Measurements from ENCODE around the gene RNF126. TPM values are rescaled to one million over a fixed set of nuclear protein-coding genes. Genes with fewer than 3 reads are reported as not detected.

RNF126 gene
- total and polyA plus RNA-seq, 2 donors: 8.6 to 41.8 TPM

DNA sequence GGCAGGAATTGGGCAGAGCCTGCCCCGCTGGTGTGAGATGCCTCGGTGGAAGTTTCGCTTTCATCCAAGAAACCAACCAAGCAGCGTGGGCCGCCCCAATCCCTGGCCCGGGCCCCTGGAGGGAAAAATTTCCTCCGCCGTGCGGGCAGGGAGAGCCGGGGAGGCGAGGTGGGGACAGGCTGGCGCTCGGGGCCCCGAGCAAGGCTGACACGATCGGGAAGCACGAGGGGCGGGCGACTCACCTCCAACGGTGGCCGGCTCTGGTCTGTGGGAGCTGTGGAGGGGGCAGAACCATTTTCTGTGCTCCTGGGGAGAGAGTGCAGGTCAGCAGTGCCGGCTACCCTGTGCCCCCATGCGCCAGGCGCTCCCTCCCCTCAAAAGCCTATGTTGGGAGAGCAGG lies 11.0 kb downstream of the RNF126 start:
- no peak overlapping the region for H3K4me3 ChIP-seq (ENCODE audit: low read depth, low read length)
- H3K36me3 ChIP-seq (ENCODE audit: insufficient read depth): peaks cover 10% of the 10 kb centered on the region
- DNase-seq (ENCODE audit: extremely low spot score): no peak
- no peak overlapping the region for H3K27ac ChIP-seq (ENCODE audit: low read depth)
- H3K4me1 ChIP-seq (ENCODE audit: insufficient read depth): no peaks in the 10 kb centered on the region
- 89% methylated on average over 24 of the region's 24 CpGs for WGBS

- no peak overlapping the region for H3K4me3 ChIP-seq (ENCODE audit: low read depth, low read length)
- WGBS: 95% methylated on average over 58 of the region's 58 CpGs
- H3K4me1 ChIP-seq (ENCODE audit: insufficient read depth): no peaks in the 10 kb centered on the region
- H3K36me3 ChIP-seq (ENCODE audit: insufficient read depth): peaks cover 15% of the 10 kb centered on the region
- H3K27ac ChIP-seq (ENCODE audit: low read depth): no peak overlapping the region
- no peak for DNase-seq (ENCODE audit: extremely low spot score)
Measured at GRCh38 chr19:651114-651818, 11.7 kb downstream of the RNF126 start.

GRCh38 chr19:650121-650520 lies 12.9 kb downstream of the RNF126 start:
- Histone ChIP-seq H3K4me3 (ENCODE audit: low read depth, low read length) (no peak overlapping the region), H3K4me1 (ENCODE audit: insufficient read depth) (no peaks in the 10 kb centered on the region), H3K36me3 (ENCODE audit: insufficient read depth) (peaks cover 15% of the 10 kb centered on the region), H3K27ac (ENCODE audit: low read depth) (no peak overlapping the region)
- WGBS: 89% methylated on average over 11 of the region's 11 CpGs
- no peak for DNase-seq (ENCODE audit: extremely low spot score)

DNA sequence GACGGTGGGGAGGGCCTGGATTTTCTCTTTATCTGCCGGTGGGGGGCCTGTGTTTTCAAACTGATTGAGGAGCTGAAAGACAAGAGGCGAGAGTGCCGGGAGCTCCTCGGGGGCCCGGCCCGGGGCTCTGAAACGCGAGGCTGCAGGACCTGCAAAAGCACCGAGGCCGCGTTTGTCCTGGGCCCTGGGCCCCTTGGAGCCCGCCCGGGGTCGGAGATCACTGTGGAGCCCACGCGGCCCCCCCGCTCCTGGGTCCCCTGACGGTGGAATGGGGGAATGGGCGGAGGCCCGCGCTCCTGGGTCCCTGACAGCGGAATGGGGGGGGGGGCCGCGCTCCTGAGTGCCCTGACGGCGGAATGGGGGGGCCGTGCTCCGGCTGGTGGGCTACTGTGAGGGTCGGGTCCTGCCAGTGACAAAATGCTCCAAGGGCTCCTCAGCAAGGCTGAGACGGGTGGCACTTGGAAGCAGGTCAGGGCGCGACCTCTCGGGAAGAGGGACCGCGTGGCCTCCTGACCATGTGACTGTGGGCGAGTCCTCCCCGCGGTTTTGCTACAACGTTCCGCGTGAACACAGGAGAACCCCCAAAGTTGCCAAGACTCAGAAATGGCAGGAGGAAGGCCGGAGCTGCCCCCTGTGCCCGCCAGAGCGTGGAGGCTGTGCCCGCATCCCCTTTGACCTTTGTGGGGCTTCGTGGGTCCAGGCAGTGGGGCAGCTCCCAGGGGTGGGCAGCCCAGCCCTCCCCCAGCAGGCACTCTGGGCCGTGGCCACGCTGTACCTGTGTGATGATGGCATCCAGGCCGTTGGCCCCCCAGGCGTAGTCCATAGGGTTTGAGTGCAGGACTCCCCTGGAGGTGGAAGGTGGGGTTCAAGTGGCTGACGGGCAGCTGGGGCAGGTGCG lies 13.9 kb downstream of the RNF126 start:
- no peak for DNase-seq (ENCODE audit: extremely low spot score)
- Histone ChIP-seq H3K4me3 (ENCODE audit: low read depth, low read length) (no peak overlapping the region), H3K27ac (ENCODE audit: low read depth) (no peak overlapping the region), H3K36me3 (ENCODE audit: insufficient read depth) (peaks cover 15% of the 10 kb centered on the region), H3K4me1 (ENCODE audit: insufficient read depth) (no peaks in the 10 kb centered on the region)
- WGBS: 92% methylated on average over 53 of the region's 53 CpGs

GRCh38 chr19:648305-648704 lies 14.7 kb downstream of the RNF126 start:
- H3K36me3 ChIP-seq (ENCODE audit: insufficient read depth): peaks cover 15% of the 10 kb centered on the region

GRCh38 chr19:647566-648284 lies 15.3 kb downstream of the RNF126 start:
- no peak for DNase-seq (ENCODE audit: extremely low spot score)
- no peaks in the 10 kb centered on the region for H3K4me1 ChIP-seq (ENCODE audit: insufficient read depth)
- WGBS: 92% methylated on average over 52 of the region's 52 CpGs
- peaks cover 15% of the 10 kb centered on the region for H3K36me3 ChIP-seq (ENCODE audit: insufficient read depth)
- no peak overlapping the region for H3K27ac ChIP-seq (ENCODE audit: low read depth)
- H3K4me3 ChIP-seq (ENCODE audit: low read depth, low read length): no peak overlapping the region

More at GRCh38 chr19:648305-648704, 14.7 kb downstream of the RNF126 start:
- 90% methylated on average over 29 of the region's 29 CpGs for WGBS
- Histone ChIP-seq H3K4me1 (ENCODE audit: insufficient read depth) (no peaks in the 10 kb centered on the region), H3K4me3 (ENCODE audit: low read depth, low read length) (no peak overlapping the region), H3K27ac (ENCODE audit: low read depth) (no peak overlapping the region)
- DNase-seq (ENCODE audit: extremely low spot score): no peak

GRCh38 chr19:646779-647565 lies 16.0 kb downstream of the RNF126 start:
- Histone ChIP-seq H3K27ac (ENCODE audit: low read depth) (no peak overlapping the region), H3K4me1 (ENCODE audit: insufficient read depth) (no peaks in the 10 kb centered on the region), H3K36me3 (ENCODE audit: insufficient read depth) (peaks cover 15% of the 10 kb centered on the region), H3K4me3 (ENCODE audit: low read depth, low read length) (no peak overlapping the region)
- DNase-seq (ENCODE audit: extremely low spot score): no peak
- WGBS: 94% methylated on average over 48 of the region's 48 CpGs

GRCh38 chr19:645912-646778 lies 16.9 kb downstream of the RNF126 start:
- no peak for DNase-seq (ENCODE audit: extremely low spot score)
- H3K4me3 ChIP-seq (ENCODE audit: low read depth, low read length): no peak overlapping the region
- H3K27ac ChIP-seq (ENCODE audit: low read depth): no peak overlapping the region
- no peaks in the 10 kb centered on the region for H3K4me1 ChIP-seq (ENCODE audit: insufficient read depth)
- WGBS: 95% methylated on average over 62 of the region's 62 CpGs
- peaks cover 13% of the 10 kb centered on the region for H3K36me3 ChIP-seq (ENCODE audit: insufficient read depth)

DNA sequence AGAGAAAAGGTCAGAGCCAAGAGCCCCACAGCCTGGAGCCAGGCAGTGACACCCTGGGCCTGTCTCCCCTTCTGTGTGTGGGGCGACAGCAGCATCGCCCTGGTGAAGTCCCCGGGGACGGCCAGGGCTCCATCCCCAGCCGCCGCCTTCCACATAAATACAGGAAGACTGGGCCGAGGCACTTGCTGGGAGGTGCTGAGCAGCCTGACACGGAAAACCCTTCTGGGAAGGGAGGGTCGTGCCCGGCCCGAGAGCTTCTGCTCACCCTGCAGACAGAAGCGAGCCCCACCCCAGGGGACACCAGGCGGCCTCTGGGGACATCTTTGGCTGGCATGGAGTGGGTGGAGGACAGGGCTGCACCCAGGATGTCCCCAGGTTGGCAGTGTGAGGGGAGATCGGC lies 18.2 kb downstream of the RNF126 start:
- H3K27ac ChIP-seq (ENCODE audit: low read depth): no peak overlapping the region
- 85% methylated on average over 14 of the region's 14 CpGs for WGBS
- peaks cover 11% of the 10 kb centered on the region for H3K36me3 ChIP-seq (ENCODE audit: insufficient read depth)
- no peak overlapping the region for H3K4me3 ChIP-seq (ENCODE audit: low read depth, low read length)
- no peak for DNase-seq (ENCODE audit: extremely low spot score)
- no peaks in the 10 kb centered on the region for H3K4me1 ChIP-seq (ENCODE audit: insufficient read depth)

DNA sequence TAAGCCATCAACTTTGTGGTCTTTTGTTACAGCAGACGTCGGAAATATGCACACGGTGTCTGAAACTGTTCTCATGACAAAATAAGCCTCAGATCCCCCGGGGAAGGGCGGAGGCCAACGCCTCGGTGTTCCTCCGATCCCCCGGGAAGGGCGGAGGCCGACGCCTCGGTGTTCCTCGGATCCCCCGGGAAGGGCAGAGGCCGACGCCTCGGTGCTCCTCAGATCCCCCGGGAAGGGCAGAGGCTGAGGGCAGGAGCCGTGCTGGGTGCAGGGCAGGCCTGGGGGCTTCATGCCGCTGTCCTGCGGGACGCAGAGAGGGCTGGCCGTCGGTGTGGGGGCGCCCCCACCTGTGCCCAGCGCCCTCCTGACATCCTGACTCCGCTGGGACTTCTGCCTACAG lies 18.7 kb downstream of the RNF126 start:
- H3K4me3 ChIP-seq (ENCODE audit: low read depth, low read length): no peak overlapping the region
- H3K36me3 ChIP-seq (ENCODE audit: insufficient read depth): peaks cover 11% of the 10 kb centered on the region
- H3K4me1 ChIP-seq (ENCODE audit: insufficient read depth): no peaks in the 10 kb centered on the region
- DNase-seq (ENCODE audit: extremely low spot score): no peak
- WGBS: 79% methylated on average over 28 of the region's 28 CpGs
- no peak overlapping the region for H3K27ac ChIP-seq (ENCODE audit: low read depth)

DNA sequence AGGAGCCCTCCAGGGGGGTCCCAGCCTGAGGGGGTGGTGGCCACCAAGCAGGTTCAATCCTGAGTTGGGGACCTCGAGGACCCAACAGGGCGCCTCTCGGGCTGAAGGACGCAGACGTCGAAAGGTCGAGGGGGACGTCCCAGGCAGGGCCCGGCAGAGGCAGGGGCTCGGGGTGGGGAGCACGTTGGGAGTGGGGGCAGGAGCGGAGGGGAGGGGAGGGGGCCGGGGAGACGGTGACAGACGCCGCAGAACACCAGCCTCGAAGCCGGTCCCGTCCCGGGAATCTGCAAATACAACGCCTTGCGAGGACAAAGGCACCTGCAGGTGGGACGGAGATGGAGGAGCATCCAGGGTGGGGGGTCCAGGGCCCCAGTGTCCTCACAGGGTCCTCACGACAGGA lies 19.3 kb downstream of the RNF126 start:
- DNase-seq (ENCODE audit: extremely low spot score): no peak
- no peak overlapping the region for H3K27ac ChIP-seq (ENCODE audit: low read depth)
- H3K36me3 ChIP-seq (ENCODE audit: insufficient read depth): peaks cover 11% of the 10 kb centered on the region
- no peaks in the 10 kb centered on the region for H3K4me1 ChIP-seq (ENCODE audit: insufficient read depth)
- no peak overlapping the region for H3K4me3 ChIP-seq (ENCODE audit: low read depth, low read length)
- WGBS: 85% methylated on average over 24 of the region's 24 CpGs

Data from urinary bladder (tissue), 4 donors.